K562 (cell line): Measurements from ENCODE around the gene ORAI3. TPM values are rescaled to one million over a fixed set of nuclear protein-coding genes. Genes with fewer than 3 reads are reported as not detected.

Experiments
- ATAC-seq: fragments of 200-7000 bp; cut with Tn5 transposase; 3 replicates; pipeline ENCODE4 v1.9.1; 2020; ENCODE audit warnings: moderate library complexity
- BruUV-seq: library from RNA; stranded (reverse); fragments of 400-500 nt; replicated peaks from 2 replicates; lab custom pipeline; 2021; lab: Mats Ljungman, UMichigan
- CTCF ChIA-PET: fragments of 300-600 bp; formaldehyde crosslinking; extraction: SDS; loops from one replicate; lab custom pipeline; 2021; ENCODE audit warnings: low intra/inter-chr PET ratio; lab: Yijun Ruan, JAX
- POLR2A ChIA-PET: fragments of 300-600, 350-650 bp; sonication (Branson Sonifier 250); formaldehyde crosslinking; extraction: SDS; loops from one replicate; lab custom pipeline; 2021; ENCODE audit warnings: antibody characterized with exemption, inconsistent platforms; lab: Yijun Ruan, JAX
- DNase-seq, 4 experiments: peaks; one replicate each; pipeline versions ENCODE4 v3.0.0 to v3.0.0-alpha.2; 2011 to 2018; ENCODE audit warnings: low spot score in 3 of 4, mixed read lengths in 3 of 4; ENCODE audit errors: extremely low read depth in 1 of 4
- FAIRE-seq: peaks from 2 replicates; lab custom pipeline; 2011; peaks lifted over from hg19 to GRCh38; lab: Jason Lieb, UNC
- H2AFZ ChIP-seq: 2 replicates; pipeline ENCODE4 v1.6.0; 2011; ENCODE audit warnings: low read depth, low read length, control low read depth, inconsistent platforms
- H3K27ac ChIP-seq: fragments of 200-600 bp; 3 replicates; pipeline ENCODE4 v1.8.0; 2011; ENCODE audit warnings: low read depth, mild to moderate bottlenecking, control low read depth, inconsistent platforms, low read length, moderate library complexity, mixed read lengths; ENCODE audit errors: extremely low read depth
- H3K27me3 ChIP-seq, 2 experiments: fragments of 300-600 bp in 1 of 2; 2 replicates in 1 of 2; 3 replicates in 1 of 2; pipeline versions ENCODE4 v1.6.0 to v1.8.0; 2011; ENCODE audit warnings: inconsistent platforms in 2 of 2, low read length in 2 of 2, mild to moderate bottlenecking in 1 of 2, mixed read lengths in 1 of 2, moderate library complexity in 1 of 2; ENCODE audit not compliant: control insufficient read depth in 2 of 2, insufficient read depth in 2 of 2
- H3K36me3 ChIP-seq: fragments of 300-600 bp; 3 replicates; pipeline ENCODE4 v1.8.0; 2011; ENCODE audit warnings: mild to moderate bottlenecking, low read length, inconsistent platforms; ENCODE audit not compliant: control insufficient read depth, insufficient read depth
- H3K4me1 ChIP-seq, 2 experiments: fragments of 200-600 bp in 1 of 2; replicated peaks in 1 of 2; 2 replicates in 1 of 2; 3 replicates in 1 of 2; pipeline versions ENCODE4 v1.5.1 to v1.8.0; 2011; ENCODE audit warnings: inconsistent platforms in 2 of 2, low read length in 2 of 2, mild to moderate bottlenecking in 1 of 2, mixed read lengths in 1 of 2, moderate library complexity in 1 of 2; ENCODE audit not compliant: control insufficient read depth in 2 of 2, insufficient read depth in 2 of 2
- H3K4me2 ChIP-seq: 2 replicates; pipeline ENCODE4 v1.6.1; 2011; ENCODE audit warnings: low read length, control low read depth, inconsistent platforms, mixed read lengths; ENCODE audit not compliant: insufficient read depth
- H3K4me3 ChIP-seq: fragments of 200-600 bp; sonication (generic), shearing (Covaris generic); 2 replicates; pipeline ENCODE4 v1.5.1; 2016; ENCODE audit warnings: control low read depth, inconsistent platforms
- H3K79me2 ChIP-seq: fragments of 200-600 bp; 3 replicates; pipeline ENCODE4 v1.8.0; 2011; ENCODE audit warnings: low read length, inconsistent platforms; ENCODE audit not compliant: control insufficient read depth, insufficient read depth
- H3K9ac ChIP-seq, 2 experiments: 2 replicates each; pipeline versions ENCODE4 v1.6.0 to v1.6.1; 2011; ENCODE audit warnings: low read depth in 2 of 2, low read length in 2 of 2, control low read depth in 1 of 2, inconsistent platforms in 1 of 2, mild to moderate bottlenecking in 1 of 2, mixed read lengths in 1 of 2; ENCODE audit not compliant: insufficient read depth in 1 of 2
- H3K9me1 ChIP-seq: one replicate; pipeline ENCODE4 v1.6.0; 2011; ENCODE audit warnings: inconsistent platforms, mild to moderate bottlenecking, low read length, moderate library complexity; ENCODE audit not compliant: control insufficient read depth, insufficient read depth
- H3K9me3 ChIP-seq: replicated peaks from 2 replicates; pipeline ENCODE4 v1.5.1; 2011; ENCODE audit warnings: low read depth, low read length, inconsistent platforms; ENCODE audit not compliant: control insufficient read depth, insufficient read depth
- H4K20me1 ChIP-seq: replicated peaks from 2 replicates; pipeline ENCODE4 v1.6.1; 2011; ENCODE audit warnings: low read length, inconsistent platforms, mixed read lengths; ENCODE audit not compliant: control insufficient read depth, insufficient read depth
- ATF4 ChIP-seq: fragments of 450-650 bp; formaldehyde crosslinking; IDR thresholded peaks from 2 replicates; pipeline ENCODE4 v1.4.0; 2022; ENCODE audit warnings: mild to moderate bottlenecking, moderate library complexity
- MECOM ChIP-seq: fragments of 250-450 bp; sonication (Bioruptor Pico); IDR thresholded peaks from 2 replicates; pipeline ENCODE4 v1.8.0; 2022; ENCODE audit warnings: inconsistent platforms
- RFX5 ChIP-seq: IDR thresholded peaks from 2 replicates; pipeline ENCODE4 v1.6.1; 2011; ENCODE audit warnings: low read depth, mild to moderate bottlenecking, improper control_type of control experiment, low read length
- ZNF347 ChIP-seq: fragments of 450-650 bp; formaldehyde crosslinking; IDR thresholded peaks from 2 replicates; pipeline ENCODE4 v1.4.0; 2020; ENCODE audit warnings: low read depth, mild to moderate bottlenecking, moderate library complexity
- WGBS: fragments of 100-300 bp; shearing (Covaris generic); methylation state at CpG from one replicate; pipeline ENCODE4 v1.1.6; 2016; ENCODE audit warnings: low coverage, mixed read lengths; ENCODE audit not compliant: insufficient coverage; ENCODE audit errors: missing lambda C conversion rate; 5-methylcytosine and 5-hydroxymethylcytosine counted together
- in situ Hi-C: fragments of 300-500 bp; cut with MboI; formaldehyde crosslinking; loops from 4 replicates; pipeline ENCODE4 v1.15.0; 2018; ENCODE audit warnings: inconsistent platforms, mixed read lengths
- intact Hi-C: fragments of 100-400 bp; cut with micrococcal nuclease; formaldehyde crosslinking; loops from 2 replicates; pipeline ENCODE4 v1.14.2; 2022
- polyA plus RNA-seq, 8 experiments: library from polyadenylated mRNA; depleted of rRNA in 4 of 8; stranded (reverse) in 5 of 8; unstranded in 3 of 8; fragments of >200 nt; fragmentation: Nextera tagmentation in 2 of 8; fragmentation: Illumina TruSeq in 1 of 8; extraction: Ambion mirVana in 2 of 8; extraction: Trizol in 1 of 8; gene quantifications; 2 replicates each; pipeline versions ENCODE4 v1.2.1 to v1.2.3, GENCODE V29; 2011 to 2014; ENCODE audit warnings: inconsistent platforms in 1 of 8, missing spikeins in 1 of 8
- total RNA-seq, 7 experiments: library from RNA; depleted of rRNA in 6 of 7; stranded (reverse); fragments of >200 nt in 6 of 7; fragmentation: Illumina TruSeq in 2 of 7; extraction: Trizol in 2 of 7; gene quantifications; 2 replicates each; pipeline versions ENCODE4 v1.2.1 to v1.2.3, GENCODE V29; 2011 to 2021; ENCODE audit warnings: low replicate concordance in 1 of 7

The ORAI3 gene
- total and polyA plus RNA-seq, 9 of the 15 experiments (the other 6 are each of a cell fraction or from before 2014, with no cell fraction given), result 4.9 to 23.3 (median 14.1) TPM

DNA sequence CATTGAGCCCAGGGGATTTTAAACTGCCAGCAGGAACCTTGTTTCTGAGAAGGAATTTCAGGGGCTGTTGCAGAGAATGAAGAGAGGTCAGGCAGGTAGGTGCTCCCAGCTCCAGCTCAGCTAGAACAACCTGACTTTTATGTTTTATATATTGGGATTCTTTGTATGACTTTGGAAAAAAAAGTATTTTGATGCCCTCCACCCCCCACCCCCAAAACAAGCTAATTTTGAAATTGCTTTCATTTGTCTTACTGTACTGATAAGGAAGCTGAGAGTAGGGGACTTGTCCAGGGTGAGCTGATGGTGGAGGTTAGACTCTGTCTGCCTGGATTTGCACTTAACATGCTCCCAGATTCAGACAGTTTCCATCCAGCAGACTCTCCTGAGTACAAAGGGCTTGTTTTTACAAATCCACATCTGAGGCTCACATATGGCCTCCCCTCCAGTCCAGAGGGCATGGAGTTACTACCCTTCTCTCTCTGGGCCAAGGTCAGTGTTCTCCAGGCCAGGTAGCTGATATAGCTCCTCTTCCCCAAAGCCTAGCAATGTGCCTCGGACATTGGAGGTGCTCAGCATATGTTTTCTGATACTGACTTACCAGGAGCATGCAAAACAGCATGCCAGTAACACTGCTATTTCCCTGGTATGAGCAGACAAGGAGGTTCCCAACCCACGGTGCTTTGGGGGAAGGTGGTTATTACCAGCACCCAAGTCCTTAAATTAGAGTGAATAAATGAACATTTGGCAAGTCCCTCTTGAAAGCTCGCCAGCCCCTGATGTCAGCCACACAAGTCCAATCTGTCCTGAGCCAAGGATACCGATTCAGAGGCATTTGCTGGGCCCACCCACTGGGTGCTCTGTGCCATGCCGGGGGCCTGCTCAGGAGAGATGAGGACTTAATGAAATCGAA is 50.2 kb downstream of the ORAI3 start:
- 60% methylated on average over 6 of the region's 6 CpGs for WGBS
- Histone ChIP-seq H2AFZ (peak overlapping the region; percentile 65; the same call in 1 of the 2 replicates), H3K4me3 (no peak overlapping the region), H3K27me3 (no peaks in the 10 kb centered on the region), H3K9ac (peak overlapping the region in 1 of 2 experiments; percentile 70; a peak in 1 of 4 replicates), H3K9me1 (no peaks in the 10 kb centered on the region), H3K4me2 (no peak overlapping the region), H3K27ac (no peak overlapping the region; the same call in 2 of the 3 replicates), H3K36me3 (no peaks in the 10 kb centered on the region), H4K20me1 (no peaks in the 10 kb centered on the region)
- FAIRE-seq (no peak), ATAC-seq (no peak), DNase-seq (no peak)
- POLR2A ChIA-PET, result interaction anchor here (0.7 to 1.6 kb wide), 8 partner anchors 13 to 509 kb away, joined by 3 to 5 read pairs (median 4); partner anchors contain the start of genes FUS, RUSF1 and STX4
- TF ChIP-seq ATF4 (CRISPR knock-in tag), result no peak
- no peak for TF ChIP-seq RFX5
- no peak for TF ChIP-seq MECOM
- TF ChIP-seq ZNF347, result no peak
- TF ChIP-seq, all 486 proteins: peak for 0
- peaks cover 36 to 43% of the 10 kb centered on the region in 2 experiments for H3K4me1 ChIP-seq
- CTCF ChIA-PET, result no interaction called here
- no TSS peak for BruUV-seq
- H3K79me2 ChIP-seq, result peaks cover 3% of the 10 kb centered on the region; the same call in 2 of the 3 replicates
- in situ Hi-C loops, result loop anchor here (10.0 to 25.0 kb wide), 2 partner anchors 316 to 438 kb away; partner anchors contain the start of genes COX6A2 and ZNF843
- intact Hi-C loops, result no loop called here
- H3K9me3 ChIP-seq, result no peaks in the 10 kb centered on the region
